ENCODE results near the gene POSTN.

POSTN gene

DNA sequence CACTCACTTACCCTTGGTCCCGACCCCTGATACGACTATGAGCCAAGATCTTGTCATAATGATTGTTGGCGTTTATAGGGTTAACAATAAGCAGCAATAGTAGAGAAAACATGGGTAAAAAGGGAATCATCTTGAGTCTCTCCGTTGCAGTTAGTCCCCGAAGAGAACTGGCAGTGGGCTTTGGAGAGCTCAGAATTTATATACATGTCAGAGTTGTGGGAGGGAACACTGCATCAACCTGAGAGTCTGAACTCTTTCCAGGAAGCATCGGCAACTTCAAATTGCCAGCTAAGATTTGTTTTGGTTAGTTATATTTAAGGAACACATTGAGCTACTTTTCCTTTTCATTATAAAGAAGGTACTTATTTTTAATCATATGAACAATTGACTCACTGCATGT, at the start of gene POSTN:
TSS of gene POSTN (minus strand) at position 172 of the 400 bp plus-strand sequence. CDS start at position 130, 42 bp downstream.
- no peak for DNase-seq
- in situ Hi-C loops (cut with MboI; ENCODE audit: low pct_unique_long_range_greater_than_20kb, low sequenced_read_pairs): loop anchor here (25.0 kb wide), 1 partner anchor 511 kb away; no protein-coding TSS in a partner anchor

DNA sequence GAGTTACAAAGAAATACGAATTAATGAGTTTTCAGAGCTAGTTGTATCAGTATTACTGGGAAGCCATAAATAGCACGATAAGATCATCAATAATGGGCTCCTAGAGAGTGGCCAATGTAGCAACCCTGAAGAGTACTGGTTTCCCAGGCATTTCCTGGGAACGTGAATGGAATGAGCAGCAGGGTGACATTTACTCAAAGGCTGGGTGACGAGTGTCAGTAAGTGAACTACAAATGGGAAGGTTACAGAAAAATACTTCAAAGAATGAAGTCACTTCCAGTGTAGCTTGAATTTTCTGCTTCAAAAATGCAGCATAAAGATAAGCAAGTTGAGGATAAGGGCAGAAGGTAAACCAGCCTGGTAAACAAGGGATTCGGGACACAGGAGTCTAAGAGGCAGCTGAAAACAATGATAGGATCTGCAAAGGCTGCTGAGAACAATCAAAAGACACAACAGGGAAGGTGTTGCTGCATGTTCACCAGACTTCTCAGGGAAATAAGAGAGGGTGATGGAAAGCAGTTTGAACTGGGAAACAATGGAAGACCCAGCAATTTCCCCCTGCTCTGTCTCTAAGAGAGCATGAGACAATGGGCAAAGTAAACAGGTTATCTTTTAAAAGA, 48.6 kb upstream of the POSTN start:
- in situ Hi-C loops (cut with MboI; ENCODE audit: low pct_unique_long_range_greater_than_20kb, low sequenced_read_pairs): no loop called here
- DNase-seq: no peak

- in situ Hi-C loops (cut with MboI; ENCODE audit: low pct_unique_long_range_greater_than_20kb, low sequenced_read_pairs): no loop called here
- DNase-seq: no peak
Measured at GRCh38 chr13:37646531-37646930, 48.0 kb upstream of the POSTN start.

- in situ Hi-C loops (cut with MboI; ENCODE audit: low pct_unique_long_range_greater_than_20kb, low sequenced_read_pairs): no loop called here
- DNase-seq: no peak
Measured at GRCh38 chr13:37645181-37645740, 46.7 kb upstream of the POSTN start.

DNA sequence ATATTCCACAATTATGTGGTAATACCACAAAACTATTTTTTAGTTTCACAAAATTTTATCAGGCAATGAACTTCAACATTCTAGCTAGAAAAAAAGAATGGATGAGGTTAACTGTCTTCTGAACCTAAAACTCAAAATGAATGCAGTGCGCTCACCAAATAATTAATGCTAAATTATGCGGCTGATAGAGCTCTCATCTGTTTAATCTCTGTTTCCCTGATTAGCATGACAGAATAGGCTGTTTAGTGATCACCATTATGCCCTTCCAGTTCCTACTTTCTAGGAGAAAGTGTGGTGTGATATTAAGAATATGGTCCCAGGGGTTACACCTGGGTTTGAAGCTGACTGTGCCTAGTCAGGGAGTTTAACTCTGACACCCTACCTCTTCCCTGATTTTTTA, 42.8 kb upstream of the POSTN start:
- no peak for DNase-seq
- in situ Hi-C loops (cut with MboI; ENCODE audit: low pct_unique_long_range_greater_than_20kb, low sequenced_read_pairs): no loop called here

DNA sequence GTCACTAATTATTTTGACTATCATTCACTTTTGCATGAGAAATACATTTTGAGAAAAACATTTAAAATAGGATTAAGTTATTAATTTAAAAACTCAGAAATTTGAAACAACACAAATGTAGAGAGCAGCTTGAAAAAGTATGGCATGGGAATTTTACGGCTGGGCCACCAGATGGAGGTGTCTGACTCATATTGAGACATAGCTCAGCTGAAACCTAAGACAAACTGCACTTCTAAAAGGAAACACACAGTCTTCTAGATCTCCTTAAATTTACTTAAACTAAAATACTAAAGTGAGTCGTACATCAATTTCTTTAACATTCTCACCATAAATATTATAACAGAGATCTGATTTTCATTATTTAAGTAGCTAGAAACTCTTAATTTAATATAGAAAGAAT, 41.9 kb upstream of the POSTN start:
- DNase-seq: peak; percentile 6
- in situ Hi-C loops (cut with MboI; ENCODE audit: low pct_unique_long_range_greater_than_20kb, low sequenced_read_pairs): no loop called here

DNA sequence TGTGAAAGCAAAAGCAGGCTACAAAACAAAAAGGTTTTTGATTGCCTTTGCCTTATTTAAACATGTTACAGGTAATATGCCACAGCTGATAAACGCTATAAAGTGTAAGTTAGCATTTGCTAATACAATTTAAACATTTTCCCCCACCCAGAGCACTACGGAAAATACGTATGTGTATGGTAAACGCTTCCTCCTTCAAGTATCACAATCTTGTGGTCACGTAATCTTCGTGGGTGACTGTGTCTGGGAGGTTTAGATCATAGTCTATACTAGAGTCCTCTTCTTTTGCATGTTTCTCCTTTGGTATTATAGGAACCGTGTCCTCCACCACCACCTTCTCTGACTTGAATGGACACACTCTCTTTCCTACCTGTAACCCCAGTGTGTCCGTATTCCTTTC, 38.1 kb upstream of the POSTN start:
- in situ Hi-C loops (cut with MboI; ENCODE audit: low pct_unique_long_range_greater_than_20kb, low sequenced_read_pairs): no loop called here
- no peak for DNase-seq

DNA sequence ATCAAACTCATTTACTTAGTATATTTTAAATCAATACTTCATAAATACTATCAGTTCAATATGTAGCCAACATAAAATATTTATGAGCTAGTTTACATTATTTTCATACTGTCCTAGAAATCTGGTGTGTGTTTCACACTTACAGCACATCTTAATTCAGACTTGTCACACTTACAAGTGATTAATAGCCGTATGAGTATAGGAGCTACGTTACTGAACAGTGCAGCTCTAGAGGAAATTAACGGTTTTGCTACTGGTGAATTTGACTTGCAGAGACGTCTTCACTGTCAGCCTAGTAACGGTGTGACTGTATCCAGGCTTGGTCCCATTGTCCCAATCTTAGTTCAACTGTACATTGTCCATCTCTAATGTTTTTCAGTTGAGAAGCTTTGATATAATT, 33.7 kb upstream of the POSTN start:
- in situ Hi-C loops (cut with MboI; ENCODE audit: low pct_unique_long_range_greater_than_20kb, low sequenced_read_pairs): no loop called here
- no peak for DNase-seq

DNA sequence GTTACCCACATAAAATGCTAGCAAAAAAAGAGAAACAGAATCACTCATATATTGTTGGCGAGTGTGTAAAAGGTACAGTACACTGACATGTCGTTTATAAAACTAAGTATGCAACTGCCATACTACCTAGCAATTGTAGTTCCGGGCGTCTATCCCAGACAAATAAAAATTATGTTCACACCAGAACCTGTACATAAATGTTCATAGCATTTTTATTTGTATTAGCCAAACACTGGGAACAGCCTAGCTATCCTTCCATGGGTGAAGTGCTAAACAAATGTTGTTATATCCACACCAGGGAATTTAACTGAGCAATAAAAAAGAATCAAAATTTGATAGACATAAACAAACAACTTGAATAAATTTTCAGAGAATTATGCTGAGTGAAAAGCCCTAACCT, 28.9 kb upstream of the POSTN start:
- no peak for DNase-seq
- in situ Hi-C loops (cut with MboI; ENCODE audit: low pct_unique_long_range_greater_than_20kb, low sequenced_read_pairs): no loop called here

GRCh38 chr13:37621811-37622361, 23.3 kb upstream of the POSTN start:
- no peak for DNase-seq
- in situ Hi-C loops (cut with MboI; ENCODE audit: low pct_unique_long_range_greater_than_20kb, low sequenced_read_pairs): no loop called here

DNA sequence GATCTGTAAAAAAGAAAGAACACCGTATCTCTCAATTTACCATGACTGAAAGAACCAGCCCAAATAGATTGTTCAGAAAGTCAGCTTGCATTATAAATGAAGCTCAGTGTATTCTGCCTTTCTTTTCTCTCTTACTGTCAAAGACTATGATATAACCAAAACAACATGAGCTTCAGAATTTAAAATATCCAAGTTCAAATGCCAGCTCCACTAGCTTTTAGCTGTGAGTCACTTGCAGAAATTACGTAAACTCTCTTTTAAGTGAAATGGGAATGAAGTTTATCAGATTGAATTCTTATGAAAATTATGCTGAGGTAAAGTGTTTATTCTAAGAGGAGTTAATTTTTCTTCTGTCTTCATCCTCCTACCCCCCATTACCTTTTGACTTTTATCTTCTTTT, 20.0 kb upstream of the POSTN start:
- no peak for DNase-seq
- in situ Hi-C loops (cut with MboI; ENCODE audit: low pct_unique_long_range_greater_than_20kb, low sequenced_read_pairs): no loop called here

- no peak for DNase-seq
- in situ Hi-C loops (cut with MboI; ENCODE audit: low pct_unique_long_range_greater_than_20kb, low sequenced_read_pairs): no loop called here
Measured at GRCh38 chr13:37617173-37617572, 18.6 kb upstream of the POSTN start.

DNA sequence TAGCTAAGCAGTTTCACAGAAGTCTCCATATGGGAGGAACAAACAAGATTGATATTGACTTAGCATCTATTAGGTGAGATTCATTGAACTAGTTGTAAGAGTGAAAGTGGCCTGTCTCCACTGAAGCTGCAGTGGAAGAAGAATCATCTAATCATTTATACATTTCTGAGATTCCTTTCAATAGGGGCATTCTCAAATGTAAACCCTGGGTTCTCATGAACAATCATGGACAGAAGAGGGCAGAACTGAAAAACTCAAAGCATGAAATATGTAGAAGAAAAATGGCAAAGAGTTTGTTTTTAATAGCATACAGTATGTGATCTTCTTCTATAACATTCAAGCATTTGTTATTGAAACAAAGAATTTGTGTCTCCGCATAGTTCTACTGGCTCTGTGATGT, 17.6 kb upstream of the POSTN start:
- no peak for DNase-seq
- in situ Hi-C loops (cut with MboI; ENCODE audit: low pct_unique_long_range_greater_than_20kb, low sequenced_read_pairs): no loop called here

- in situ Hi-C loops (cut with MboI; ENCODE audit: low pct_unique_long_range_greater_than_20kb, low sequenced_read_pairs): no loop called here
- DNase-seq: no peak
Measured at GRCh38 chr13:37615276-37615675, 16.7 kb upstream of the POSTN start.

DNA sequence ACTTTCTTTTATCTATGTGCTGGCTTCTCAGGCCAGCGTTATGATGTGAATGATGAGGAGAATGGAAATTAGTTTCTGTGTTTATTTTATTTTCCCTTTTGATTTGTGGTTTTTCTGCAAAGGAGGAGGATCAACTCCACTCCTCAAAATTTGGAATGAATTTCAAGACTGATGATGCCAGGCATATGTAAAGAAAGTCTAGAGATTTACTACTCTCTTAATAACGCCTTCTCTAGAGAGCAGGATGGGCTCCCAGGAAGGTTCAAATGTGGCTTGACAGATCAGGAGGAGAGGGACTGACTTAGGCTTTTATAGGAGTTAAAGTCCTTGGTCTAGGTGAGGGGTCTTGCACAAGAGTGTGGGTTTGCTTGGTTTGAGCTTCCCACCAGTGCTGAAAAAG, 15.1 kb upstream of the POSTN start:
- in situ Hi-C loops (cut with MboI; ENCODE audit: low pct_unique_long_range_greater_than_20kb, low sequenced_read_pairs): no loop called here
- no peak for DNase-seq

DNA sequence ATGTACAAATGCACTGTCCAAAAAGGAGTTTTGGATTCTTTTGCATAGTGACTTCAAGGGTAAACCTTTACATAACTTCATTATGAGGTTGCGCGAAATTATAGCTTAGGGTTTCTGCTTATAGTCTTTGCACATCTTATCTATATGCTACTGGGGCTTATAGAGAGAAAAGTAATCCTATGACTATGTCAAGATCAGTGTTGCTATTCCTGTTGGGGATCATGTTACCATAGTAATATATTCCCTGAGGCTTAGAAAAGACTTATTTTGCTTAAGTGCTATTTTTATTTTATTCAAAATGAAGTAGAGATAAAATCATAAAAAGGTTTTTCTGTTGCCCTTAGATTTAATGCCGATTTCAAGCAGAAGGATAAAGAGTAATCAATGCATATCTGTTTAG, 14.7 kb upstream of the POSTN start:
- DNase-seq: no peak
- in situ Hi-C loops (cut with MboI; ENCODE audit: low pct_unique_long_range_greater_than_20kb, low sequenced_read_pairs): no loop called here

- no peak for DNase-seq
- in situ Hi-C loops (cut with MboI; ENCODE audit: low pct_unique_long_range_greater_than_20kb, low sequenced_read_pairs): no loop called here
Measured at GRCh38 chr13:37608750-37609339, 10.3 kb upstream of the POSTN start.

DNA sequence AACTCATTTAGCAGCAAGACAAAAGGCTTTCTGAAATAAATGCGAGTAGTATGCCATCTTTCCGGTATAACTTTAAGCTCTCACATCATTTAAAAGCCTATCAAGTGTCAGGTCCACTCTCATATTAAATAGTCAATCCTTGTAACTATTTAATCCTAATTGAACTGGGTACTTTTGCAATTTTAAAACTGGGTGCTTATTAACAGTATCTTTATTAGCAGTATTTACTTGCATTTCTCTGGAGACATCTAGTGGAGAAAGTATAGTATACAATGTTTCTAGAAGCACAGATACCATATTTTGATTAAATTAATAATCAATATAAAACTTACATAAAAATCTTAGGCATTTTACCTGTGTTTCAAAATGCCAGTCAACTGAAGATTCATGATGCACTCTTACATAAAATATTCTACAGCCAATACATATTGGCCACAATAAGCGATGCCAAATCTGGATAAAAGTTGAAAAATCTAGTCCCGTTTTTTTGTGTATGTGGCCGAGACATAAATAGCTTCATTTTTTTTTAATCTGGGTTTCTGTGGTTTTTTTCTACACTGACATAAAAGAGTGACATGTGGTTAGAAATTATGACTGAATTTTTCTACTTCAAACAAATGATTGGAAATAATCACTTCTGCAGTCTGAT, 4.3 kb upstream of the POSTN start:
- in situ Hi-C loops (cut with MboI; ENCODE audit: low pct_unique_long_range_greater_than_20kb, low sequenced_read_pairs): no loop called here

DNA sequence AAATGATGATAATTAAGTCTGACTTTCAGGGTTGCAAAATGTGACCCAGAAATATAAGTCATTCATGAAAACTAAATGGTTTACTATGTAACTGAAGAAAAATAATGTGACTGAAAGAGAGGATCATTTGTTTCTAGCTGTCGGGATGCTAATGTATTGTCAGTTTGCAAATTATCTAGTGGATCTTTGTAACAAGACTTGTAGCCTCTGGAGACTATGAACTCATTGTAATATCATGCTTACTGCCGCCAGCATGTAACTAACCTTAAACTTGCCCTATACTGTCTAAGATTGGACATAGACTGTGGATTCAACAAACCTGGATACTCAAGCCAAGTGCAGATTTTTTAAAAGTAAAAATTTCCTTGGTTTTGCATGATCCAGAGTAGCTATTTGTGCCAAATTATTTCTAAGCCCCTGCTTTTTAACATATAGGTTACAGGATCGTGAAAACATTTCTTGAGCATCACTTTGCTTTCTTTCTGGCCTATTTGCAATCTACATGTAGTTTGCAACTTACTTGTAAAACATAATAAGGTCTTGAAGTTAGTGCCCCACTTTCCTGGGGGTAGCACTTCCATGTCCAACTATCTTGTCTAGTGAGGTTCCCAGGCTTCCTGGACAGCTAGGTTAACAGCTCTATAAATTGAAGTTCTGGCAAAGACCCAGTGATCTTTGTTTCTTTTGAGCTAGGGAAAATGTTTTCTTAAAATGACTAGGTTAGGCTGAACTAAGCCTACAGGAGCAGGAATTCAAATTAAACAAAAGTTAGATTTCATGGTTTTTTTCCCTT, 3.3 kb upstream of the POSTN start:
- DNase-seq: no peak
- in situ Hi-C loops (cut with MboI; ENCODE audit: low pct_unique_long_range_greater_than_20kb, low sequenced_read_pairs): no loop called here

More for the DNA sequence above, 4.3 kb upstream of the POSTN start:
- DNase-seq: peak; percentile 5

Data from KBM-7 (cell line).